Natural killer cell (primary cell): Measurements from ENCODE around the gene TANGO6. TPM values are rescaled to one million over a fixed set of nuclear protein-coding genes. Genes with fewer than 3 reads are reported as not detected.

Experiments used
- ATAC-seq, 3 donors: fragments of 150-1000 bp in 2 of 3; fragments of 200-7000 bp in 1 of 3; cut with Tn5 transposase; 1 replicate in 1 of 3; 2 replicates in 2 of 3; pipeline ENCODE4 v1.10.0; 2021; ENCODE audit warnings: mild to moderate bottlenecking in 2 of 3, moderate library complexity in 2 of 3
- DNase-seq, 2 donors: peaks; one replicate each; pipeline versions ENCODE4 v3.0.0 to v3.0.0-alpha.2; 2013 to 2021; ENCODE audit warnings: mixed read lengths in 1 of 2
- H3K27ac ChIP-seq: one replicate; pipeline ENCODE4 v1.5.1; 2013; ENCODE audit warnings: mild to moderate bottlenecking, low read length
- H3K27me3 ChIP-seq: one replicate; pipeline ENCODE4 v1.6.1; 2013; ENCODE audit warnings: low read length; ENCODE audit not compliant: control insufficient read depth, insufficient read depth
- H3K36me3 ChIP-seq: one replicate; pipeline ENCODE4 v1.6.1; 2013; ENCODE audit warnings: low read length; ENCODE audit not compliant: control insufficient read depth, insufficient read depth
- H3K4me1 ChIP-seq: one replicate; pipeline ENCODE4 v1.6.1; 2013; ENCODE audit warnings: low read length; ENCODE audit not compliant: control insufficient read depth, insufficient read depth
- H3K4me3 ChIP-seq: one replicate; pipeline ENCODE4 v1.5.1; 2013; ENCODE audit warnings: low read length
- H3K9me3 ChIP-seq: one replicate; pipeline ENCODE4 v1.6.1; 2013; ENCODE audit warnings: low read length; ENCODE audit not compliant: control insufficient read depth, insufficient read depth
- H3K27ac Mint-ChIP-seq, 2 donors: one replicate each; pipeline ENCODE4 v1.8.0; 2022; ENCODE audit warnings: mild to moderate bottlenecking in 2 of 2, mixed read lengths in 2 of 2, moderate library complexity in 1 of 2
- H3K27me3 Mint-ChIP-seq, 2 donors: one replicate each; pipeline ENCODE4 v1.8.0; 2022; ENCODE audit warnings: low read depth in 2 of 2, mixed read lengths in 2 of 2
- H3K36me3 Mint-ChIP-seq: one replicate; pipeline ENCODE4 v1.8.0; 2022; ENCODE audit warnings: mixed read lengths
- H3K4me1 Mint-ChIP-seq, 2 donors: one replicate each; pipeline ENCODE4 v1.8.0; 2022; ENCODE audit warnings: mixed read lengths in 2 of 2
- H3K4me3 Mint-ChIP-seq: one replicate; pipeline ENCODE4 v1.8.0; 2022; ENCODE audit warnings: mild to moderate bottlenecking, moderate library complexity, mixed read lengths
- H3K9me3 Mint-ChIP-seq, 2 donors: one replicate each; pipeline ENCODE4 v1.8.0; 2022; ENCODE audit warnings: mixed read lengths in 2 of 2
- WGBS: methylation state at CpG from one replicate; pipeline ENCODE4 v1.1.7; 2013; ENCODE audit warnings: missing lambda C conversion rate; ENCODE audit not compliant: insufficient coverage; 5-methylcytosine and 5-hydroxymethylcytosine counted together
- intact Hi-C: fragments of 100-400 bp; cut with micrococcal nuclease; formaldehyde crosslinking; loops from one replicate; pipeline ENCODE4 v1.14.2; 2022
- total RNA-seq, 4 donors: library from RNA; stranded (reverse); fragments of 120-200 nt in 1 of 4; gene quantifications; one replicate each; pipeline versions ENCODE4 v1.2.3 to v1.2.4, GENCODE V29; 2013 to 2022
- TF ChIP-seq, protein P1 (sequence below): fragments of 200-600 bp; IDR thresholded peaks from one replicate; pipeline ENCODE4 v1.8.0; 2022; ENCODE audit warnings: antibody characterized with exemption

The TANGO6 gene
- total RNA-seq, 3 donors from 2014 or later (not counting 1 experiment from before 2014, with no cell fraction given) = 21.2 to 27.3 (median 23.9) TPM

GRCh38 chr16:68917541-68917940 lies 74.2 kb downstream of the TANGO6 start:
- ATAC-seq = no peak
- no peaks in the 10 kb centered on the region for H3K4me1 Mint-ChIP-seq
- intact Hi-C loops = no loop called here
- H3K27ac Mint-ChIP-seq = no peak overlapping the region
- WGBS = 92% methylated on average over 2 of the region's 2 CpGs
- no peak overlapping the region for H3K4me3 ChIP-seq
- H3K4me3 Mint-ChIP-seq = no peak overlapping the region
- no peak for DNase-seq
- H3K36me3 Mint-ChIP-seq = no peaks in the 10 kb centered on the region
- no peaks in the 10 kb centered on the region for H3K27me3 ChIP-seq
- no peak overlapping the region for H3K27ac ChIP-seq
- H3K9me3 Mint-ChIP-seq = no peaks in the 10 kb centered on the region
- no peaks in the 10 kb centered on the region for H3K4me1 ChIP-seq
- TF ChIP-seq, protein P1, sequence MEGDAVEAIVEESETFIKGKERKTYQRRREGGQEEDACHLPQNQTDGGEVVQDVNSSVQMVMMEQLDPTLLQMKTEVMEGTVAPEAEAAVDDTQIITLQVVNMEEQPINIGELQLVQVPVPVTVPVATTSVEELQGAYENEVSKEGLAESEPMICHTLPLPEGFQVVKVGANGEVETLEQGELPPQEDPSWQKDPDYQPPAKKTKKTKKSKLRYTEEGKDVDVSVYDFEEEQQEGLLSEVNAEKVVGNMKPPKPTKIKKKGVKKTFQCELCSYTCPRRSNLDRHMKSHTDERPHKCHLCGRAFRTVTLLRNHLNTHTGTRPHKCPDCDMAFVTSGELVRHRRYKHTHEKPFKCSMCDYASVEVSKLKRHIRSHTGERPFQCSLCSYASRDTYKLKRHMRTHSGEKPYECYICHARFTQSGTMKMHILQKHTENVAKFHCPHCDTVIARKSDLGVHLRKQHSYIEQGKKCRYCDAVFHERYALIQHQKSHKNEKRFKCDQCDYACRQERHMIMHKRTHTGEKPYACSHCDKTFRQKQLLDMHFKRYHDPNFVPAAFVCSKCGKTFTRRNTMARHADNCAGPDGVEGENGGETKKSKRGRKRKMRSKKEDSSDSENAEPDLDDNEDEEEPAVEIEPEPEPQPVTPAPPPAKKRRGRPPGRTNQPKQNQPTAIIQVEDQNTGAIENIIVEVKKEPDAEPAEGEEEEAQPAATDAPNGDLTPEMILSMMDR = no peak
- no peaks in the 10 kb centered on the region for H3K27me3 Mint-ChIP-seq
- H3K9me3 ChIP-seq = no peaks in the 10 kb centered on the region
- H3K36me3 ChIP-seq = peaks cover 15% of the 10 kb centered on the region

GRCh38 chr16:68920349-68920748 lies 77.0 kb downstream of the TANGO6 start:
- Mint-ChIP-seq H3K27me3 (no peaks in the 10 kb centered on the region), H3K27ac (no peak overlapping the region), H3K4me1 (no peaks in the 10 kb centered on the region), H3K9me3 (no peaks in the 10 kb centered on the region), H3K4me3 (no peak overlapping the region), H3K36me3 (no peaks in the 10 kb centered on the region)
- ATAC-seq = no peak
- no peaks in the 10 kb centered on the region for H3K4me1 ChIP-seq
- intact Hi-C loops = no loop called here
- no peaks in the 10 kb centered on the region for H3K9me3 ChIP-seq
- WGBS = 97% methylated on average over 2 of the region's 3 CpGs
- no peaks in the 10 kb centered on the region for H3K27me3 ChIP-seq
- TF ChIP-seq, protein P1 = no peak
- H3K27ac ChIP-seq = no peak overlapping the region
- H3K36me3 ChIP-seq = peaks cover 17% of the 10 kb centered on the region
- DNase-seq = no peak
- H3K4me3 ChIP-seq = no peak overlapping the region

DNA sequence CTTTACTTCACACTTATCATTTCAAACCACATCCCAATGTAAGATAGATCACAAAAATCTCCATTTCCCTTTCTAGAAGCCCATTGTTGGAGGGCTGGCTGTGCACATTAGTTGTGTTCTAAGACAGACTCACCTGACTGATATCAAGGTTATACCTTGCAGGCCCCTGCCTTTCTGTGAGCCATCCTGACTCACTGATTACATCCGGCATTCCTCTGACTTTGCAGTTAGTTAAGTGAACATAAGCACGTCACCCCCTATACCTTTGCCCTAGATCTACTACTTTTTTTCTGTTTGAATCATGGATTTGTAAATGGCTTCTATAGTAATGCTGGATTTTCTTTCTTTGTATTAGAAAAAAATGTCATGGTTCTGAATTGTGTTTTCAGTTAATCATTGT lies 78.3 kb downstream of the TANGO6 start:
- Mint-ChIP-seq H3K27me3 (no peaks in the 10 kb centered on the region), H3K4me1 (no peaks in the 10 kb centered on the region), H3K36me3 (no peaks in the 10 kb centered on the region), H3K9me3 (no peaks in the 10 kb centered on the region), H3K4me3 (no peak overlapping the region), H3K27ac (no peak overlapping the region)
- no peaks in the 10 kb centered on the region for H3K27me3 ChIP-seq
- peaks cover 17% of the 10 kb centered on the region for H3K36me3 ChIP-seq
- H3K27ac ChIP-seq = no peak overlapping the region
- ATAC-seq (no peak), DNase-seq (no peak)
- intact Hi-C loops = no loop called here
- H3K9me3 ChIP-seq = no peaks in the 10 kb centered on the region
- no peaks in the 10 kb centered on the region for H3K4me1 ChIP-seq
- TF ChIP-seq, protein P1 = no peak
- 100% methylated on average over 1 of the region's 2 CpGs for WGBS
- no peak overlapping the region for H3K4me3 ChIP-seq

GRCh38 chr16:68923116-68923515 lies 79.8 kb downstream of the TANGO6 start:
- 98% methylated on average over 12 of the region's 12 CpGs for WGBS
- Mint-ChIP-seq H3K27ac (no peak overlapping the region), H3K36me3 (peaks cover 12% of the 10 kb centered on the region), H3K9me3 (no peaks in the 10 kb centered on the region), H3K27me3 (no peaks in the 10 kb centered on the region), H3K4me1 (no peaks in the 10 kb centered on the region), H3K4me3 (no peak overlapping the region)
- Histone ChIP-seq H3K9me3 (no peaks in the 10 kb centered on the region), H3K36me3 (peaks cover 24% of the 10 kb centered on the region), H3K27me3 (no peaks in the 10 kb centered on the region), H3K4me1 (no peaks in the 10 kb centered on the region), H3K4me3 (no peak overlapping the region), H3K27ac (no peak overlapping the region)
- TF ChIP-seq, protein P1 = no peak
- DNase-seq (no peak), ATAC-seq (no peak)
- intact Hi-C loops = no loop called here
